Measurements from ENCODE around the gene DSE.

The DSE gene

GRCh38 chr6:116458264-116458663, 87.5 kb downstream of the DSE start:
- H3K4me1 ChIP-seq: no peaks in the 10 kb centered on the region
- TF ChIP-seq CTCF (IDR thresholded peaks at IDR 0.05; ENCODE audit: low read depth, low read length): no peak

GRCh38 chr6:116459927-116460326, 89.2 kb downstream of the DSE start:
- Histone ChIP-seq H3K4me3 (ENCODE audit: low read depth, low read length) (no peak overlapping the region), H3K27me3 (peaks cover 27% of the 10 kb centered on the region), H3K9me3 (no peaks in the 10 kb centered on the region; the same call in 1 of the 2 replicates), H3K4me1 (no peaks in the 10 kb centered on the region), H3K36me3 (no peaks in the 10 kb centered on the region)
- TF ChIP-seq CTCF (IDR thresholded peaks at IDR 0.05; ENCODE audit: low read depth, low read length): no peak
- no peak for DNase-seq

More at GRCh38 chr6:116458264-116458663, 87.5 kb downstream of the DSE start:
- Histone ChIP-seq H3K36me3 (no peaks in the 10 kb centered on the region), H3K27me3 (peaks cover 19% of the 10 kb centered on the region), H3K4me3 (ENCODE audit: low read depth, low read length) (no peak overlapping the region), H3K9me3 (no peaks in the 10 kb centered on the region; the same call in 1 of the 2 replicates)
- DNase-seq: no peak

GRCh38 chr6:116461331-116461931, 90.7 kb downstream of the DSE start, which contains the start of gene CALHM6:
Gene CALHM6, plus strand, starts transcription at chr6:116461375. Its CDS starts 555 bp downstream, at chr6:116461930.
- Histone ChIP-seq H3K4me3 (ENCODE audit: low read depth, low read length) (peak within 1 kb of the TSS; percentile 37), H3K27me3 (peaks cover 27% of the 10 kb centered on the region), H3K36me3 (no peaks in the 10 kb centered on the region), H3K9me3 (no peaks in the 10 kb centered on the region; the same call in 1 of the 2 replicates), H3K4me1 (no peaks in the 10 kb centered on the region)
- DNase-seq: no peak
- no peak for TF ChIP-seq CTCF (IDR thresholded peaks at IDR 0.05; ENCODE audit: low read depth, low read length)

GRCh38 chr6:116461932-116462885, 91.5 kb downstream of the DSE start:
- TF ChIP-seq CTCF (IDR thresholded peaks at IDR 0.05; ENCODE audit: low read depth, low read length): no peak
- Histone ChIP-seq H3K27me3 (peaks cover 27% of the 10 kb centered on the region), H3K36me3 (no peaks in the 10 kb centered on the region), H3K4me1 (no peaks in the 10 kb centered on the region), H3K4me3 (ENCODE audit: low read depth, low read length) (peak overlapping the region; percentile 37), H3K9me3 (no peaks in the 10 kb centered on the region; the same call in 1 of the 2 replicates)
- DNase-seq: peak; percentile 51

GRCh38 chr6:116463301-116463700, 92.6 kb downstream of the DSE start:
- Histone ChIP-seq H3K36me3 (no peaks in the 10 kb centered on the region), H3K27me3 (peaks cover 27% of the 10 kb centered on the region), H3K4me3 (ENCODE audit: low read depth, low read length) (no peak overlapping the region), H3K4me1 (no peaks in the 10 kb centered on the region), H3K9me3 (no peaks in the 10 kb centered on the region; the same call in 1 of the 2 replicates)
- no peak for TF ChIP-seq CTCF (IDR thresholded peaks at IDR 0.05; ENCODE audit: low read depth, low read length)
- no peak for DNase-seq
